Measurements from ENCODE around the gene MYL11. TPM values are rescaled to one million over a fixed set of nuclear protein-coding genes. Genes with fewer than 3 reads are reported as not detected.

Gene MYL11
- total and polyA plus RNA-seq, 2 experiments from 2014 or later: 2.1 TPM; not detected in 1

DNA sequence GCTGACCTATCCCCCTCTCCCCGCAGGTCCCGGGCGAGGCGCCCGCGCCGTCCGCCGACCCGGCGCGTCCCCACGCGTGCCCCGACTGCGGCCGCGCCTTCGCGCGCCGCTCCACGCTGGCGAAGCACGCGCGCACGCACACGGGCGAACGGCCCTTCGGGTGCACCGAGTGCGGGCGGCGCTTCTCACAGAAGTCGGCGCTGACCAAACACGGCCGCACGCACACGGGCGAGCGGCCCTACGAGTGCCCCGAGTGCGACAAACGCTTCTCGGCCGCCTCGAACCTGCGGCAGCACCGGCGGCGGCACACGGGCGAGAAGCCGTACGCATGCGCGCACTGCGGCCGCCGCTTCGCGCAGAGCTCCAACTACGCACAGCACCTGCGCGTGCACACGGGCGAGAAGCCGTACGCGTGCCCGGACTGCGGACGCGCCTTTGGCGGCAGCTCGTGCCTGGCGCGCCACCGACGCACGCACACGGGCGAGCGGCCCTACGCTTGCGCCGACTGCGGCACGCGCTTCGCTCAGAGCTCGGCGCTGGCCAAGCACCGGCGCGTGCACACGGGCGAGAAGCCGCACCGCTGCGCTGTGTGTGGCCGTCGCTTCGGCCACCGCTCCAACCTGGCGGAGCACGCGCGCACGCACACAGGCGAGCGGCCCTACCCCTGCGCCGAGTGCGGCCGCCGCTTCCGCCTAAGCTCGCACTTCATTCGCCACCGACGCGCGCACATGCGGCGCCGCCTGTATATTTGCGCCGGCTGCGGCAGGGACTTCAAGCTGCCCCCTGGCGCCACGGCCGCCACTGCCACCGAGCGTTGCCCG lies 43.1 kb downstream of the MYL11 start:
- no peaks in the 10 kb centered on the region for H3K9me2 ChIP-seq (ENCODE audit: insufficient read depth)
- no peaks in the 10 kb centered on the region for H3K27me3 ChIP-seq (replicated peaks; ENCODE audit: insufficient read depth)
- H3K4me3 ChIP-seq: peak overlapping the region; percentile 69
- in situ Hi-C loops (cut with MboI): loop anchor here (25.0 kb wide), 1 partner anchor 305 kb away; the partner anchor contains the start of genes GDPD3 and MAPK3
- peak overlapping the region; percentile 65 for H3K4me2 ChIP-seq (ENCODE audit: unreplicated experiment)
- peak; percentile 94 for DNase-seq
- 1 to 3% methylated on average over 85 to 117 of the region's 140 CpGs for WGBS, 2 experiments (ENCODE audit: low coverage in 1 of 2, low lambda C conversion rate in 2 of 2, missing lambda C conversion rate in 2 of 2)
- peaks cover 5% of the 10 kb centered on the region; the same call in 1 of the 2 replicates for H3K36me3 ChIP-seq (ENCODE audit: low read depth)
- 0 out of 2 replicates have a peak, but pooled peaks cover 15% of the 10 kb centered on the region for H3K79me2 ChIP-seq (ENCODE audit: insufficient read depth)
- H3K4me1 ChIP-seq (ENCODE audit: insufficient read depth): no peaks in the 10 kb centered on the region
- peaks cover 24% of the 10 kb centered on the region for H3F3A ChIP-seq (ENCODE audit: insufficient read depth)
- peak overlapping the region; percentile 58 for H3K9ac ChIP-seq
- no peaks in the 10 kb centered on the region for H4K20me1 ChIP-seq (ENCODE audit: insufficient read depth)
- TF ChIP-seq EZH2phosphoT487 (IDR thresholded peaks at IDR 0.05; ENCODE audit: insufficient read depth, low read depth) (no peak), EZH2 (IDR thresholded peaks at IDR 0.05; ENCODE audit: insufficient read depth, poor library complexity, severe bottlenecking) (no peak)
- peak overlapping the region; percentile 60 for H2AFZ ChIP-seq
- 0 out of 2 replicates have a peak overlapping the region, but pooled peaks have one; percentile 2 for H3K27ac ChIP-seq
- no peaks in the 10 kb centered on the region for H3K9me3 ChIP-seq (ENCODE audit: low read depth)

DNA sequence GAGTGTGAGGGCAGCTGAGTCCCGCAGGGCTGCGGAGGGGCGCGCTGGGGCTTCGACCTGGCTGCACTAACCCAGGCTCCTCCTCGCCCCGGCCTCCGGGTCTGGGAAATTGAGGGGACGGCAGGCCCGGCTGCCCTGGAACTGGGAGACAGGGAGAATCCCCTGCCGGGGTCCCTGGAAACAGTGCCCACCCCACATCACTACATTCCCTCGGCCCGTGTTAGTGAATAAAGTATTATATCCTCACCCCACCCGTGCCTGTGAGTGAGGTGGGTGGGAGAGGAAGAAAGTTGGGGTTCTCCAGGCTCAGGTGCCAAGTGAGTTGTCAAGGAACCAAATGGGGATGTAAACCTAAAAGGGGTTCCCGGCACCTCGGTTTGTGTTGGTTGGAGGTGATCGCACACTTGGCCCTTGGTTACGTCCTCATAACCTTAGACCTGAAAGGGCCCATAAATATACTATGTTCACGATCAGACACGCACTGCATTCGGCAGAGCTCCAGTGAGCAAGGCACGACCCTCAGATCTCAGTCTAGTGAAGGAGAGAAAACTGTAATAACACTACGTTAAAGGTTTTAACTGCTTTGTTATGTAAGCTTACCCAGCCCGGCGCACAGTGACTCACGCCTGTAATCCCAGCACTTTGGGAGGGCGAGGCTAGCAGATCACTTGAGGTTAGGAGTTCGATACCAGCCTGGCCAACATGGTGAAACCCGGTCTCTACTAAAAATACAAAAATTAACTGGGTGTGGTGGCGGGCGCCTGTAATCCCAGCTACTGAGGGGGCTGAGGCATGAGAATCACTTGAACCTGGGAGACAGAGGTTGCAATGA lies 44.0 kb downstream of the MYL11 start:
- in situ Hi-C loops (cut with MboI): loop anchor here (25.0 kb wide), 1 partner anchor 306 kb away; the partner anchor contains the start of genes GDPD3 and MAPK3
- DNase-seq: no peak
- Histone ChIP-seq H3K27ac (no peak overlapping the region), H2AFZ (peak overlapping the region; percentile 60), H3K4me1 (ENCODE audit: insufficient read depth) (no peaks in the 10 kb centered on the region), H3K27me3 (replicated peaks; ENCODE audit: insufficient read depth) (no peaks in the 10 kb centered on the region), H3K9me3 (ENCODE audit: low read depth) (no peaks in the 10 kb centered on the region), H3K36me3 (ENCODE audit: low read depth) (no peaks in the 10 kb centered on the region), H3F3A (ENCODE audit: insufficient read depth) (peaks cover 24% of the 10 kb centered on the region), H4K20me1 (ENCODE audit: insufficient read depth) (no peaks in the 10 kb centered on the region), H3K4me2 (ENCODE audit: unreplicated experiment) (no peak overlapping the region), H3K4me3 (peak overlapping the region; percentile 69), H3K9me2 (ENCODE audit: insufficient read depth) (no peaks in the 10 kb centered on the region), H3K9ac (peak overlapping the region; percentile 58; the same call in 1 of the 2 replicates), H3K79me2 (ENCODE audit: insufficient read depth) (0 out of 2 replicates have a peak, but pooled peaks cover 9% of the 10 kb centered on the region)
- no peak for TF ChIP-seq EZH2phosphoT487 (IDR thresholded peaks at IDR 0.05; ENCODE audit: insufficient read depth, low read depth)
- no peak for TF ChIP-seq EZH2 (IDR thresholded peaks at IDR 0.05; ENCODE audit: insufficient read depth, poor library complexity, severe bottlenecking)
- 75 to 78% methylated on average over 28 to 30 of the region's 31 CpGs for whole genome bisulfite sequencing, 2 experiments (ENCODE audit: low coverage in 1 of 2, low lambda C conversion rate in 2 of 2, missing lambda C conversion rate in 2 of 2)

DNA sequence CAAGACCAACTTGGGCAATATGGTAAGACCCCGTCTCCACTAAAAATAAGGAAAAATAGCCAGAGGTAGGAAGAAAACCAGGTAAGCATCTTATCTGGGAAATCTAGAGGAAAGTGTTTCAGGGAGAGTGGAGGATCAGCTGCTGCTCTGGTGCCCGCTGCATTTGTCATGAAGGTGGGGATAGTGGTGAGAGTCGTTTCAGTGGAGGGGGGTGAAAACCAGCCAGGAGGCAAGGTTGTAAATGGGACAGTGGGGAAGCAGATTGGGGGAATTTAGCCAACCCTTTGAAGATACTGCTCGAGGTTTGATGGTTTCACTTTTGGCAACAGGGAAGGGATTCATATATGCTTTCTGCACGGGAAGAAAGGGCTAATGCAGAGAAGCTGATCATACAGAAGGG lies 46.4 kb downstream of the MYL11 start:
- Histone ChIP-seq H3K9ac (no peak overlapping the region), H3K36me3 (ENCODE audit: low read depth) (no peaks in the 10 kb centered on the region; the same call in 1 of the 2 replicates), H3K79me2 (ENCODE audit: insufficient read depth) (no peaks in the 10 kb centered on the region), H3F3A (ENCODE audit: insufficient read depth) (peaks cover 16% of the 10 kb centered on the region), H3K27me3 (replicated peaks; ENCODE audit: insufficient read depth) (no peaks in the 10 kb centered on the region), H3K9me3 (ENCODE audit: low read depth) (no peaks in the 10 kb centered on the region), H4K20me1 (ENCODE audit: insufficient read depth) (no peaks in the 10 kb centered on the region), H3K27ac (no peak overlapping the region), H2AFZ (no peak overlapping the region), H3K4me3 (no peak overlapping the region), H3K4me1 (ENCODE audit: insufficient read depth) (no peaks in the 10 kb centered on the region), H3K4me2 (ENCODE audit: unreplicated experiment) (no peak overlapping the region), H3K9me2 (ENCODE audit: insufficient read depth) (no peaks in the 10 kb centered on the region)
- no peak for TF ChIP-seq EZH2 (IDR thresholded peaks at IDR 0.05; ENCODE audit: insufficient read depth, poor library complexity, severe bottlenecking)
- no peak for TF ChIP-seq EZH2phosphoT487 (IDR thresholded peaks at IDR 0.05; ENCODE audit: insufficient read depth, low read depth)
- no peak for DNase-seq
- in situ Hi-C loops (cut with MboI): loop anchor here (25.0 kb wide), 1 partner anchor 309 kb away; the partner anchor contains the start of genes GDPD3 and MAPK3
- WGBS, 2 experiments (ENCODE audit: low coverage in 1 of 2, low lambda C conversion rate in 2 of 2, missing lambda C conversion rate in 2 of 2): 92 to 96% methylated on average over 5 of the region's 5 CpGs

Small RNA genes within 50 kb of the gene (small RNA-seq; reads per million reads assigned to genes)
- gene RF00406 (ENCODE audit: low read depth, low replicate concordance): not detected

Other genes with a start within 250 kb of the MYL11 start
- gene CORO1A, start 191.2 kb upstream of the MYL11 start, total RNA-seq (2014; rRNA removed; shearing (Covaris generic)): 3.2 and 4.8 TPM in 2 replicates
- 1.7 TPM in 2 replicates for gene CORO1A, start 191.2 kb upstream of the MYL11 start, polyA plus RNA-seq (2016; fragmentation: Nextera tagmentation; extraction: Ambion mirVana)
- 2.0 and 155 TPM in 2 replicates for gene BOLA2B, start 181.1 kb upstream of the MYL11 start, total RNA-seq (2014; rRNA removed; shearing (Covaris generic))
- gene BOLA2B, start 181.1 kb upstream of the MYL11 start, polyA plus RNA-seq (2016; fragmentation: Nextera tagmentation; extraction: Ambion mirVana): 122 and 146 TPM in 2 replicates
- gene SLX1A, start 180.9 kb upstream of the MYL11 start, total RNA-seq (2014; rRNA removed; shearing (Covaris generic)): 14.3 and 32.6 TPM in 2 replicates
- 32.2 and 51.7 TPM in 2 replicates for gene SLX1A, start 180.9 kb upstream of the MYL11 start, polyA plus RNA-seq (2016; fragmentation: Nextera tagmentation; extraction: Ambion mirVana)
- 12.2 and 22.9 TPM in 2 replicates for gene SULT1A3, start 175.5 kb upstream of the MYL11 start, total RNA-seq (2014; rRNA removed; shearing (Covaris generic))
- 4.5 and 4.8 TPM in 2 replicates for gene SULT1A3, start 175.5 kb upstream of the MYL11 start, polyA plus RNA-seq (2016; fragmentation: Nextera tagmentation; extraction: Ambion mirVana)
- gene NPIPB13, start 126.3 kb upstream of the MYL11 start, total RNA-seq (2014; rRNA removed; shearing (Covaris generic)): 2.5 and 4.0 TPM in 2 replicates
- 2.1 and 2.7 TPM in 2 replicates for gene NPIPB13, start 126.3 kb upstream of the MYL11 start, polyA plus RNA-seq (2016; fragmentation: Nextera tagmentation; extraction: Ambion mirVana)
- 38.5 and 42.9 TPM in 2 replicates for gene CD2BP2, start 19.5 kb upstream of the MYL11 start, total RNA-seq (2014; rRNA removed; shearing (Covaris generic))
- gene CD2BP2, start 19.5 kb upstream of the MYL11 start, polyA plus RNA-seq (2016; fragmentation: Nextera tagmentation; extraction: Ambion mirVana): 50.0 and 53.4 TPM in 2 replicates
- gene TBC1D10B, start 4.3 kb upstream of the MYL11 start, total RNA-seq (2014; rRNA removed; shearing (Covaris generic)): 41.2 and 43.9 TPM in 2 replicates
- gene TBC1D10B, start 4.3 kb upstream of the MYL11 start, polyA plus RNA-seq (2016; fragmentation: Nextera tagmentation; extraction: Ambion mirVana): 10.3 and 12.2 TPM in 2 replicates
- gene SEPTIN1, start 7.8 kb downstream of the MYL11 start, total RNA-seq (2014; rRNA removed; shearing (Covaris generic)): not detected in 2 replicates
- 1.7 and 1.9 TPM in 2 replicates for gene SEPTIN1, start 7.8 kb downstream of the MYL11 start, polyA plus RNA-seq (2016; fragmentation: Nextera tagmentation; extraction: Ambion mirVana)
- 6.3 and 16.2 TPM in 2 replicates for gene ZNF48, start 20.6 kb downstream of the MYL11 start, total RNA-seq (2014; rRNA removed; shearing (Covaris generic))
- 0.65 and 0.81 TPM in 2 replicates for gene ZNF48, start 20.6 kb downstream of the MYL11 start, polyA plus RNA-seq (2016; fragmentation: Nextera tagmentation; extraction: Ambion mirVana)
- 17.6 and 33.1 TPM in 2 replicates for gene ZNF771, start 32.8 kb downstream of the MYL11 start, total RNA-seq (2014; rRNA removed; shearing (Covaris generic))
- 20.1 and 21.1 TPM in 2 replicates for gene ZNF771, start 32.8 kb downstream of the MYL11 start, polyA plus RNA-seq (2016; fragmentation: Nextera tagmentation; extraction: Ambion mirVana)
- gene DCTPP1, start 55.2 kb downstream of the MYL11 start, total RNA-seq (2014; rRNA removed; shearing (Covaris generic)): 20.2 and 24.3 TPM in 2 replicates
- 45.7 and 47.3 TPM in 2 replicates for gene DCTPP1, start 55.2 kb downstream of the MYL11 start, polyA plus RNA-seq (2016; fragmentation: Nextera tagmentation; extraction: Ambion mirVana)
- 6.2 and 6.4 TPM in 2 replicates for gene SEPHS2, start 71.1 kb downstream of the MYL11 start, total RNA-seq (2014; rRNA removed; shearing (Covaris generic))
- gene SEPHS2, start 71.1 kb downstream of the MYL11 start, polyA plus RNA-seq (2016; fragmentation: Nextera tagmentation; extraction: Ambion mirVana): 26.9 and 27.5 TPM in 2 replicates
- gene ITGAL, start 97.9 kb downstream of the MYL11 start, total RNA-seq (2014; rRNA removed; shearing (Covaris generic)): 0.65 TPM in 1 of 2 replicates, not detected in the other
- gene ITGAL, start 97.9 kb downstream of the MYL11 start, polyA plus RNA-seq (2016; fragmentation: Nextera tagmentation; extraction: Ambion mirVana): 0.27 TPM in 1 of 2 replicates, not detected in the other
- gene ZNF768, start 151.8 kb downstream of the MYL11 start, total RNA-seq (2014; rRNA removed; shearing (Covaris generic)): 35.3 and 38.4 TPM in 2 replicates
- gene ZNF768, start 151.8 kb downstream of the MYL11 start, polyA plus RNA-seq (2016; fragmentation: Nextera tagmentation; extraction: Ambion mirVana): 5.0 and 5.7 TPM in 2 replicates
- 7.7 and 15.7 TPM in 2 replicates for gene ZNF747, start 160.1 kb downstream of the MYL11 start, total RNA-seq (2014; rRNA removed; shearing (Covaris generic))
- 5.4 and 6.7 TPM in 2 replicates for gene ZNF747, start 160.1 kb downstream of the MYL11 start, polyA plus RNA-seq (2016; fragmentation: Nextera tagmentation; extraction: Ambion mirVana)
- gene ZNF764, start 183.6 kb downstream of the MYL11 start, total RNA-seq (2014; rRNA removed; shearing (Covaris generic)): 3.0 and 8.8 TPM in 2 replicates
- 3.0 TPM in 2 replicates for gene ZNF764, start 183.6 kb downstream of the MYL11 start, polyA plus RNA-seq (2016; fragmentation: Nextera tagmentation; extraction: Ambion mirVana)
- gene ZNF688, start 196.9 kb downstream of the MYL11 start, total RNA-seq (2014; rRNA removed; shearing (Covaris generic)): 10.4 and 33.0 TPM in 2 replicates
- gene ZNF688, start 196.9 kb downstream of the MYL11 start, polyA plus RNA-seq (2016; fragmentation: Nextera tagmentation; extraction: Ambion mirVana): 13.6 and 14.7 TPM in 2 replicates
- 9.0 TPM in 2 replicates for gene ZNF785, start 210.9 kb downstream of the MYL11 start, total RNA-seq (2014; rRNA removed; shearing (Covaris generic))
- 5.4 and 6.9 TPM in 2 replicates for gene ZNF785, start 210.9 kb downstream of the MYL11 start, polyA plus RNA-seq (2016; fragmentation: Nextera tagmentation; extraction: Ambion mirVana)
- 5.7 TPM in 2 replicates for gene ZNF689, start 235.6 kb downstream of the MYL11 start, total RNA-seq (2014; rRNA removed; shearing (Covaris generic))
- gene ZNF689, start 235.6 kb downstream of the MYL11 start, polyA plus RNA-seq (2016; fragmentation: Nextera tagmentation; extraction: Ambion mirVana): 4.8 and 5.1 TPM in 2 replicates

Data from GM23248 (cell line).